ENCODE measurements around the gene C11orf16. TPM values are rescaled to one million over a fixed set of nuclear protein-coding genes. Genes with fewer than 3 reads are reported as not detected.

C11orf16 gene
- total RNA-seq, 2 experiments from 2014 or later: not detected

GRCh38 chr11:8930456-8931175, 2.1 kb downstream of the C11orf16 start:
- no peak overlapping the region for H3K27ac Mint-ChIP-seq
- no peaks in the 10 kb centered on the region for H3K9me3 Mint-ChIP-seq
- Histone ChIP-seq H3K9me3 (ENCODE audit: control insufficient read depth in 1 of 2, insufficient read depth in 1 of 2, low read length in 2 of 2) (no peaks in the 10 kb centered on the region), H3K27ac (ENCODE audit: low read depth in 1 of 2, low read length in 2 of 2) (no peak overlapping the region), H3K36me3 (ENCODE audit: insufficient read depth, low read length) (no peaks in the 10 kb centered on the region), H3K4me1 (ENCODE audit: insufficient read depth, low read length) (no peaks in the 10 kb centered on the region), H3K27me3 (ENCODE audit: control insufficient read depth in 1 of 2, insufficient read depth in 2 of 2, low read length in 2 of 2) (no peaks in the 10 kb centered on the region), H3K4me3 (ENCODE audit: low read length) (no peak overlapping the region)
- intact Hi-C loops (cut with DNase I, micrococcal nuclease): no loop called here
- CTCF ChIA-PET: no interaction called here
- H3K4me3 Mint-ChIP-seq: no peak overlapping the region
- no peaks in the 10 kb centered on the region for H3K36me3 Mint-ChIP-seq (ENCODE audit: low read depth)
- DNase-seq (no peak), ATAC-seq (ENCODE audit: poor library complexity) (no peak)
- POLR2A ChIA-PET: no interaction called here
- no peaks in the 10 kb centered on the region for H3K27me3 Mint-ChIP-seq
- TF ChIP-seq, protein P1, sequence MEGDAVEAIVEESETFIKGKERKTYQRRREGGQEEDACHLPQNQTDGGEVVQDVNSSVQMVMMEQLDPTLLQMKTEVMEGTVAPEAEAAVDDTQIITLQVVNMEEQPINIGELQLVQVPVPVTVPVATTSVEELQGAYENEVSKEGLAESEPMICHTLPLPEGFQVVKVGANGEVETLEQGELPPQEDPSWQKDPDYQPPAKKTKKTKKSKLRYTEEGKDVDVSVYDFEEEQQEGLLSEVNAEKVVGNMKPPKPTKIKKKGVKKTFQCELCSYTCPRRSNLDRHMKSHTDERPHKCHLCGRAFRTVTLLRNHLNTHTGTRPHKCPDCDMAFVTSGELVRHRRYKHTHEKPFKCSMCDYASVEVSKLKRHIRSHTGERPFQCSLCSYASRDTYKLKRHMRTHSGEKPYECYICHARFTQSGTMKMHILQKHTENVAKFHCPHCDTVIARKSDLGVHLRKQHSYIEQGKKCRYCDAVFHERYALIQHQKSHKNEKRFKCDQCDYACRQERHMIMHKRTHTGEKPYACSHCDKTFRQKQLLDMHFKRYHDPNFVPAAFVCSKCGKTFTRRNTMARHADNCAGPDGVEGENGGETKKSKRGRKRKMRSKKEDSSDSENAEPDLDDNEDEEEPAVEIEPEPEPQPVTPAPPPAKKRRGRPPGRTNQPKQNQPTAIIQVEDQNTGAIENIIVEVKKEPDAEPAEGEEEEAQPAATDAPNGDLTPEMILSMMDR (IDR thresholded peaks at IDR 0.05): no peak
- no peaks in the 10 kb centered on the region for H3K4me1 Mint-ChIP-seq (ENCODE audit: low read depth)

DNA sequence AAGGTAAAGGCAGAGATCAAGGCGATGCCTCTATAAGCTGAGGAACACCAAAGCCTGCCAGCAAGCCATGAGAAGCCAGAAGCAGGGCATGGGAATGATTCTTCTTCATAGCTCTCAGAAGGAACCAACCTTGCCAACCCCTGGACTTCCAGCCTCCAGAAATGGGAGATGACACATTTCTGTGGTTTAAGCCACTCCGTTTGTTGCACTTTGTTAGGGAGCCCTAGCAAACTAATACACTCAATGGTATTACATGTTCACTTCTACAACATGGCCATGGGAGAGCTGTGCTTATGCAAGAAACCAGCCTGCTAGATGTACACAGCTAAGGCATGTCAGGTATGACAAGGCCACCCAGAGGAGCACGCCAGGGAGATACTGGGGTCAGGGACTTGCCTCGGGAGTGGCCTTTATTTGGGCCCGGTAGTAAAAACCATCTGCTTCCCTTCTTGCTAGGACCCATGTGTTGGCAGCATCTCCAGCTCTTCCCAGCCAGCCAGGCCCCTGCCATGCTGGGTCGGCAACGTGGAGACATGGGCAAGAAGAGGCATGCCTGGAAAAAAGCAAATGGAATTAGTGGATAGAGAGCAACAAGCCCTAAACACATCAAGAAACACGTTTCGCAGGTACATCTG, 3.6 kb downstream of the C11orf16 start:
- H3K4me3 Mint-ChIP-seq: no peak overlapping the region
- Histone ChIP-seq H3K4me3 (ENCODE audit: low read length) (no peak overlapping the region), H3K4me1 (ENCODE audit: insufficient read depth, low read length) (no peaks in the 10 kb centered on the region), H3K36me3 (ENCODE audit: insufficient read depth, low read length) (no peaks in the 10 kb centered on the region), H3K27me3 (ENCODE audit: control insufficient read depth in 1 of 2, insufficient read depth in 2 of 2, low read length in 2 of 2) (no peaks in the 10 kb centered on the region), H3K9me3 (ENCODE audit: control insufficient read depth in 1 of 2, insufficient read depth in 1 of 2, low read length in 2 of 2) (no peaks in the 10 kb centered on the region), H3K27ac (ENCODE audit: low read depth in 1 of 2, low read length in 2 of 2) (no peak overlapping the region)
- H3K4me1 Mint-ChIP-seq (ENCODE audit: low read depth): no peaks in the 10 kb centered on the region
- ATAC-seq (ENCODE audit: poor library complexity) (no peak), DNase-seq (no peak)
- POLR2A ChIA-PET: no interaction called here
- intact Hi-C loops (cut with DNase I, micrococcal nuclease): no loop called here
- no peaks in the 10 kb centered on the region for H3K9me3 Mint-ChIP-seq
- no peaks in the 10 kb centered on the region for H3K27me3 Mint-ChIP-seq
- CTCF ChIA-PET: no interaction called here
- TF ChIP-seq, protein P1 (IDR thresholded peaks at IDR 0.05): no peak
- H3K36me3 Mint-ChIP-seq (ENCODE audit: low read depth): no peaks in the 10 kb centered on the region
- no peak overlapping the region for H3K27ac Mint-ChIP-seq

DNA sequence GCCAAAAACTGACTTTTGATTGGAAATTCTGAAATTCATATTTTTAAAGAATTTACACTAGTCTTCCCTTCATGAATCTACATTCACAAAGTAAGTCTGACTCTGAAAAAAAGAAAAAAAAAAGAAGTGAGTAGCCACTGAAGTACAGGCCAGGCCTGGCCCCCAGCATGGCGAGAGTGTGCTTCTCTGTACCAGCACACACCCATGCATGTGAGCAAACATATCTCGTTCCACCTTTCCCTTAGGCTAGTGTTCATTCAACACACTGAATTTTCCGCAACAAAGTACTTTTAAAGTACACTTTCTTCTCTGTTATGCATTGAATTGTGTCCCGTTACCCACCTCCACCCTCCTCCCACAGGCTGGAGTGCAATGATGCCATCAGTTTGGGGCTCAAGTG, 4.5 kb downstream of the C11orf16 start:
- CTCF ChIA-PET: no interaction called here

More for the DNA sequence above, 4.5 kb downstream of the C11orf16 start:
- Mint-ChIP-seq H3K4me1 (ENCODE audit: low read depth) (no peaks in the 10 kb centered on the region), H3K9me3 (no peaks in the 10 kb centered on the region), H3K4me3 (no peak overlapping the region), H3K27me3 (no peaks in the 10 kb centered on the region), H3K36me3 (ENCODE audit: low read depth) (peaks cover under 1% of the 10 kb centered on the region), H3K27ac (no peak overlapping the region)
- H3K9me3 ChIP-seq (ENCODE audit: control insufficient read depth in 1 of 2, insufficient read depth in 1 of 2, low read length in 2 of 2): no peaks in the 10 kb centered on the region
- H3K36me3 ChIP-seq (ENCODE audit: insufficient read depth, low read length): no peaks in the 10 kb centered on the region
- H3K4me3 ChIP-seq (ENCODE audit: low read length): no peak overlapping the region
- no peaks in the 10 kb centered on the region for H3K4me1 ChIP-seq (ENCODE audit: insufficient read depth, low read length)
- ATAC-seq (ENCODE audit: poor library complexity): no peak
- TF ChIP-seq, protein P1 (IDR thresholded peaks at IDR 0.05): no peak
- intact Hi-C loops (cut with DNase I, micrococcal nuclease): no loop called here
- no peaks in the 10 kb centered on the region for H3K27me3 ChIP-seq (ENCODE audit: control insufficient read depth in 1 of 2, insufficient read depth in 2 of 2, low read length in 2 of 2)
- POLR2A ChIA-PET: no interaction called here
- no peak overlapping the region for H3K27ac ChIP-seq (ENCODE audit: low read depth in 1 of 2, low read length in 2 of 2)
- no peak for DNase-seq

Data from CD4-positive, alpha-beta T cell (primary cell).